CD4-positive, alpha-beta T cell (primary cell): ENCODE results near the gene PZP. TPM values are rescaled to one million over a fixed set of nuclear protein-coding genes. Genes with fewer than 3 reads are reported as not detected.

Experiments
- ATAC-seq: fragments of 200-7000 bp; cut with Tn5 transposase; one replicate; pipeline ENCODE4 v1.10.0; 2022; ENCODE audit warnings: mild to moderate bottlenecking; ENCODE audit not compliant: poor library complexity
- CTCF ChIA-PET: fragments of 350-600 bp; sonication (Branson Sonifier 250); formaldehyde crosslinking; loops from one replicate; lab custom pipeline; 2021; ENCODE audit warnings: antibody characterized with exemption, inconsistent platforms; lab: Charles Lee
- POLR2A ChIA-PET: fragments of 350-600 bp; sonication (Branson Sonifier 250); formaldehyde crosslinking; loops from one replicate; lab custom pipeline; 2021; ENCODE audit warnings: antibody characterized with exemption, inconsistent platforms; lab: Charles Lee
- DNase-seq, 14 experiments: peaks; one replicate each; pipeline ENCODE4 v3.0.0-alpha.2; 2013 to 2020; ENCODE audit warnings: mixed read lengths in 2 of 14
- H3K27ac ChIP-seq, 2 donors: one replicate each; pipeline versions ENCODE4 v1.5.1 to v1.7.0; 2013; ENCODE audit warnings: low read length in 2 of 2, low read depth in 1 of 2, mild to moderate bottlenecking in 1 of 2
- H3K27me3 ChIP-seq, 2 experiments: 1 replicate in 1 of 2; 2 replicates in 1 of 2; pipeline versions ENCODE4 v1.6.1 to v1.7.0; 2013; ENCODE audit warnings: low read length in 2 of 2, control low read depth in 1 of 2, mild to moderate bottlenecking in 1 of 2, moderate library complexity in 1 of 2; ENCODE audit not compliant: insufficient read depth in 2 of 2, control insufficient read depth in 1 of 2
- H3K36me3 ChIP-seq: one replicate; pipeline ENCODE4 v1.6.1; 2013; ENCODE audit warnings: low read length, control low read depth; ENCODE audit not compliant: insufficient read depth
- H3K4me1 ChIP-seq: one replicate; pipeline ENCODE4 v1.6.1; 2013; ENCODE audit warnings: low read length, control low read depth; ENCODE audit not compliant: insufficient read depth
- H3K4me3 ChIP-seq: one replicate; pipeline ENCODE4 v1.5.1; 2013; ENCODE audit warnings: mild to moderate bottlenecking, low read length, moderate library complexity
- H3K9me3 ChIP-seq, 2 experiments: 1 replicate in 1 of 2; 2 replicates in 1 of 2; pipeline versions ENCODE4 v1.6.1 to v1.7.0; 2013; ENCODE audit warnings: low read length in 2 of 2, mild to moderate bottlenecking in 2 of 2, control low read depth in 1 of 2, moderate library complexity in 1 of 2; ENCODE audit not compliant: control insufficient read depth in 1 of 2, insufficient read depth in 1 of 2
- H3K27ac Mint-ChIP-seq: one replicate; pipeline ENCODE4 v1.8.0; 2020; ENCODE audit warnings: mixed read lengths
- H3K27me3 Mint-ChIP-seq: one replicate; pipeline ENCODE4 v1.8.0; 2021; ENCODE audit warnings: mixed read lengths
- H3K36me3 Mint-ChIP-seq: one replicate; pipeline ENCODE4 v1.8.0; 2021; ENCODE audit warnings: low read depth, mixed read lengths
- H3K4me1 Mint-ChIP-seq: one replicate; pipeline ENCODE4 v1.8.0; 2021; ENCODE audit warnings: low read depth, mixed read lengths
- H3K4me3 Mint-ChIP-seq: one replicate; pipeline ENCODE4 v1.8.0; 2020; ENCODE audit warnings: mild to moderate bottlenecking, mixed read lengths
- H3K9me3 Mint-ChIP-seq: one replicate; pipeline ENCODE4 v1.8.0; 2020; ENCODE audit warnings: mixed read lengths
- intact Hi-C, 2 experiments: fragments of 100-400 bp; cut with DNase I in 1 of 2; cut with micrococcal nuclease in 1 of 2; formaldehyde crosslinking; loops; one replicate each; pipeline versions ENCODE4 v1.15.1 to v1.9.0; 2023 to 2025; cut with DNase I, micrococcal nuclease
- microRNA-seq: library from miRNA; unstranded; fragments of <30 nt; microRNA quantifications from one replicate; pipeline ENCODE4 v1.2.0, GENCODE V29; 2021; ENCODE audit warnings: borderline microRNAs expressed, borderline replicate concordance
- total RNA-seq, 174 experiments: library from RNA in 2 of 174; stranded (reverse) in 2 of 174; gene quantifications; one replicate each; pipeline ENCODE4 v1.2.3 and lab custom pipeline; 2021 to 2026
- TF ChIP-seq, protein P1 (sequence below): fragments of 200-600 bp; IDR thresholded peaks from one replicate; pipeline ENCODE4 v1.8.0; 2022; ENCODE audit warnings: antibody characterized with exemption, mild to moderate bottlenecking

PZP gene
- total RNA-seq, 2 experiments from 2014 or later = not detected

DNA sequence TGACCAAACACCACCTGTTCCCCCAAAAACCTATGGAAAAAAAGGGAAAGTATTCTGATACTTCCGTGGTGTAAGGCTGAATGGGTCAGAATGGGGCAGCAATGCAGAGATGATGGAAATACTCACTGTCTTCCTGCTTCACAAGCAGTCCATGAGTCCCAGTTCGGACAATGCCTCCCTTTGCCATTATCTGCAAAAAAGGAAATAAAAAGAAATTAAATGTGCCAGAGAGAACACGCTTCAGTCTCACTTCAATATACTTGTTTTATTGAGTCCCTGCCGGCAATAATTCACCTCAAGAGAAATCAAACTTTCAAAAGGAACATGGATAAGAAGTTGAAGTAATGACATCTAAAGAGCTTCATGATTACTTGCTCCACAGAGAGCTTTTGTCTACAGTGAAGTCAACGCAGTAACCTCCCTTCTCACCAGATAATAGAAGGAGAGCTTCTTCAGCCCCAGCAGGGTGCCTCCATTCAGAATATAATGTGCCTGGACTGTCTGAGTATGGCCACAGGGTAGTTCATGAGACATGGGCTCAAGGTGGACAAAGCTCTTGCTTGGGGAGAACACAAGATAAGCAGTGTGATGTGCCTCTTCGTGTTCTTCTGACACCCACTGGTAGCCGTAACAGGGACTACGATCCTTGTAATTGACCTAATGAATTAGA is 107.0 kb downstream of the PZP start:
- Histone ChIP-seq H3K27ac (no peak overlapping the region), H3K4me3 (no peak overlapping the region), H3K9me3 (no peaks in the 10 kb centered on the region), H3K36me3 (peaks cover 20% of the 10 kb centered on the region), H3K27me3 (no peaks in the 10 kb centered on the region), H3K4me1 (no peaks in the 10 kb centered on the region)
- intact Hi-C loops = no loop called here
- Mint-ChIP-seq H3K27me3 (no peaks in the 10 kb centered on the region), H3K36me3 (peaks cover 4% of the 10 kb centered on the region), H3K27ac (no peak overlapping the region), H3K4me1 (no peaks in the 10 kb centered on the region), H3K9me3 (no peaks in the 10 kb centered on the region), H3K4me3 (no peak overlapping the region)
- TF ChIP-seq, protein P1, sequence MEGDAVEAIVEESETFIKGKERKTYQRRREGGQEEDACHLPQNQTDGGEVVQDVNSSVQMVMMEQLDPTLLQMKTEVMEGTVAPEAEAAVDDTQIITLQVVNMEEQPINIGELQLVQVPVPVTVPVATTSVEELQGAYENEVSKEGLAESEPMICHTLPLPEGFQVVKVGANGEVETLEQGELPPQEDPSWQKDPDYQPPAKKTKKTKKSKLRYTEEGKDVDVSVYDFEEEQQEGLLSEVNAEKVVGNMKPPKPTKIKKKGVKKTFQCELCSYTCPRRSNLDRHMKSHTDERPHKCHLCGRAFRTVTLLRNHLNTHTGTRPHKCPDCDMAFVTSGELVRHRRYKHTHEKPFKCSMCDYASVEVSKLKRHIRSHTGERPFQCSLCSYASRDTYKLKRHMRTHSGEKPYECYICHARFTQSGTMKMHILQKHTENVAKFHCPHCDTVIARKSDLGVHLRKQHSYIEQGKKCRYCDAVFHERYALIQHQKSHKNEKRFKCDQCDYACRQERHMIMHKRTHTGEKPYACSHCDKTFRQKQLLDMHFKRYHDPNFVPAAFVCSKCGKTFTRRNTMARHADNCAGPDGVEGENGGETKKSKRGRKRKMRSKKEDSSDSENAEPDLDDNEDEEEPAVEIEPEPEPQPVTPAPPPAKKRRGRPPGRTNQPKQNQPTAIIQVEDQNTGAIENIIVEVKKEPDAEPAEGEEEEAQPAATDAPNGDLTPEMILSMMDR = no peak
- no peak for ATAC-seq
- CTCF ChIA-PET = interaction anchor here (2.1 kb wide), 1 partner anchor 10 kb away, joined by 5 read pairs; no protein-coding TSS in a partner anchor
- POLR2A ChIA-PET = no interaction called here
- no peak for DNase-seq

DNA sequence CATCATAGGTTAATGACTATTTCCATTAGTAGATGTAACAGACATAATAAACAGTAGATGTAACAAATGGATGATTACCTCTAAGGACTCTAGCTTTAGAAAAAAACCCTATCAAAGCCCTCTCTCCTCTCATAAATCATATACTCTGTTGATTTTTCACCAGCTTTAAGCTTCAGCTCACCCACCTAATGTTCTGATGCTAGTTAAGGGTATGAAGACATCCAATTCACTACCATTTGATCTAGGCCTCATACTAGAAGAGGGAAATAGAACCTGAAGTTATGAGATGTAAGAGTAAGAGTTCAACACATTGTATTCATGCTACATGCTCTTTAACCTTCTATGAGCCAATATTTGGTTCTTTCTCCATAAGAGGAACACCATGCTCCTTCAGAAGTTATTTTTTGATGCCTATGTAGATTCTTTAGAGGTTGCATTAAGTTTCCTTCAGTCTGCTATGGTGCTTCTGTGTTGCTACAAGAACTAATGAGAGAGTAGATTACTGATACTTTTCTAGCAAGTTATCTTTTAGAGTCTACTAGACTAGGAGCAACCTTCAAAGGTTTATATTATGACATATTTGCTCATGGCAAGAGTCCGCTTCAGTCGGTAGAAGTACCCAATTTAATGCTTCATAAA is 108.5 kb downstream of the PZP start:
- Histone ChIP-seq H3K27me3 (no peaks in the 10 kb centered on the region), H3K9me3 (no peaks in the 10 kb centered on the region), H3K36me3 (peaks cover 20% of the 10 kb centered on the region), H3K27ac (no peak overlapping the region), H3K4me3 (no peak overlapping the region), H3K4me1 (no peaks in the 10 kb centered on the region)
- TF ChIP-seq, protein P1 = no peak
- Mint-ChIP-seq H3K27me3 (no peaks in the 10 kb centered on the region), H3K36me3 (peaks cover 4% of the 10 kb centered on the region), H3K9me3 (no peaks in the 10 kb centered on the region), H3K4me3 (no peak overlapping the region), H3K4me1 (no peaks in the 10 kb centered on the region), H3K27ac (no peak overlapping the region)
- intact Hi-C loops = no loop called here
- DNase-seq (no peak), ATAC-seq (no peak)
- CTCF ChIA-PET = no interaction called here
- POLR2A ChIA-PET = no interaction called here

Small RNA genes lying within 50 kb of the gene (microRNA-seq; reads per million reads assigned to microRNA genes)
- gene MIR1244-3 = not detected

Other genes with a start within 250 kb of the PZP start
- gene KLRG1, start 218.8 kb downstream of the PZP start, total RNA-seq = 10 to 100 TPM in 1 of 2 experiments, 1 to 10 TPM in 1; 8.4 to 10.5 TPM
- not detected for gene A2M, start 92.5 kb downstream of the PZP start, total RNA-seq